HG03175 (cell line): ENCODE results near the gene DPYSL5.

Experiments
- ATAC-seq: cut with Tn5 transposase; IDR thresholded peaks from one replicate; pipeline ENCODE4 v1.9.1; 2021; ENCODE audit warnings: mild to moderate bottlenecking, moderate library complexity; ENCODE audit not compliant: unreplicated experiment

Gene DPYSL5

GRCh38 chr2:26982102-26982742 is 134.3 kb downstream of the DPYSL5 start:
- ATAC-seq = peak; percentile 43

GRCh38 chr2:26983746-26984145 is 135.8 kb downstream of the DPYSL5 start:
- ATAC-seq = no peak

- ATAC-seq = no peak
These were observed 137.9 kb downstream of the DPYSL5 start for GRCh38 chr2:26985807-26986206.

GRCh38 chr2:26986576-26986975 is 138.6 kb downstream of the DPYSL5 start:
- ATAC-seq = no peak

- no peak for ATAC-seq
These were observed 140.3 kb downstream of the DPYSL5 start for GRCh38 chr2:26988058-26988860.

- ATAC-seq = no peak
These were observed 141.2 kb downstream of the DPYSL5 start for GRCh38 chr2:26989156-26989555.

GRCh38 chr2:26991717-26992116 is 143.8 kb downstream of the DPYSL5 start:
- ATAC-seq = no peak

- ATAC-seq = no peak
These were observed 145.8 kb downstream of the DPYSL5 start for GRCh38 chr2:26993768-26994167.

GRCh38 chr2:26994983-26995382 is 147.1 kb downstream of the DPYSL5 start:
- no peak for ATAC-seq

- ATAC-seq = no peak
These were observed 149.5 kb downstream of the DPYSL5 start for GRCh38 chr2:26997394-26997793.

- no peak for ATAC-seq
These were observed 150.4 kb downstream of the DPYSL5 start for GRCh38 chr2:26998323-26998722.
